ENCODE data around the gene KHDC4. TPM values are rescaled to one million over a fixed set of nuclear protein-coding genes. Genes with fewer than 3 reads are reported as not detected.
A peak's percentile ranks its signal among the peaks of the same experiment; 100 is the strongest.

KHDC4 gene
- total RNA-seq, 1 donor from 2014 or later = 83.5 TPM

GRCh38 chr1:155966135-155966534, 31.9 kb upstream of the KHDC4 start:
- Mint-ChIP-seq H3K4me1 (ENCODE audit: low read depth) (peaks cover 47% of the 10 kb centered on the region), H3K9me3 (no peaks in the 10 kb centered on the region), H3K27me3 (ENCODE audit: low read depth) (no peaks in the 10 kb centered on the region), H3K4me3 (ENCODE audit: low read depth) (no peak overlapping the region), H3K27ac (peak overlapping the region; percentile 54), H3K36me3 (ENCODE audit: low read depth) (peaks cover 88% of the 10 kb centered on the region)
- DNase-seq (ENCODE audit: low spot score) = no peak
- intact Hi-C loops (cut with micrococcal nuclease) = no loop called here

- intact Hi-C loops (cut with micrococcal nuclease) = no loop called here
- Mint-ChIP-seq H3K4me3 (ENCODE audit: low read depth) (no peak overlapping the region), H3K4me1 (ENCODE audit: low read depth) (peaks cover 38% of the 10 kb centered on the region), H3K36me3 (ENCODE audit: low read depth) (peaks cover 88% of the 10 kb centered on the region), H3K27ac (no peak overlapping the region), H3K9me3 (no peaks in the 10 kb centered on the region), H3K27me3 (ENCODE audit: low read depth) (no peaks in the 10 kb centered on the region)
- DNase-seq (ENCODE audit: low spot score) = no peak
Observed at GRCh38 chr1:155964193-155964592, 30.0 kb upstream of the KHDC4 start.

DNA sequence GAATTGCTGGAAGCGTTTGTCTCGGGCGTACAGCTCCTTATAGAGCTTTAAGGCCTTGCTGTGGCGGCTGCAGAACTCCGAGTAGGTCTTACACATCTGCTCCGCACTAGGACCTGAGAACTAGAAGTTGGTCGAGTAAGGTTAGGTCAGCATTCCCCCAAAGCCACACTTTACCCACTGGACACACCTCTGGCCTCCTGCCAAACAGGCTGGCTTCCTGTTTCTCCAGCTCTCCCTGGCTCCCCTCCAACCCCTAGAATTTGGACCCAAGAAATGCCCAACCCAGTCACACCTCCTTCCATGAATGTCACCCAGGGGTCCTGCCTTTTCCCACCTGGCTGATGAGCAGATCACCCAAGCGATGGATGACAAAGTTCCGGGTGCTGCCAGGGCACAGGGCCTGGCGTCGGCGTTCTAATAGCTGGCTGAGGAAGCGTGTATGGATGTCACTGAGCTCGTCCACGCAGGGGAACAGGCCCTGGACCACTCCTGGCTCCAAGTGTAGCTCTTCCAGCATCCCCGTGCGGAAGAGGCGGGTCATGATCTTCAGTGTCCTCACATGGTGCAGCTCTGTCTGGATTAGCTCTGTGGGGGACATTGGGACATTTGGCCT, 28.5 kb upstream of the KHDC4 start:
- intact Hi-C loops (cut with micrococcal nuclease) = no loop called here
- Mint-ChIP-seq H3K4me1 (ENCODE audit: low read depth) (peaks cover 23% of the 10 kb centered on the region), H3K9me3 (no peaks in the 10 kb centered on the region), H3K27ac (no peak overlapping the region), H3K27me3 (ENCODE audit: low read depth) (no peaks in the 10 kb centered on the region), H3K36me3 (ENCODE audit: low read depth) (peaks cover 85% of the 10 kb centered on the region), H3K4me3 (ENCODE audit: low read depth) (no peak overlapping the region)
- no peak for DNase-seq (ENCODE audit: low spot score)

DNA sequence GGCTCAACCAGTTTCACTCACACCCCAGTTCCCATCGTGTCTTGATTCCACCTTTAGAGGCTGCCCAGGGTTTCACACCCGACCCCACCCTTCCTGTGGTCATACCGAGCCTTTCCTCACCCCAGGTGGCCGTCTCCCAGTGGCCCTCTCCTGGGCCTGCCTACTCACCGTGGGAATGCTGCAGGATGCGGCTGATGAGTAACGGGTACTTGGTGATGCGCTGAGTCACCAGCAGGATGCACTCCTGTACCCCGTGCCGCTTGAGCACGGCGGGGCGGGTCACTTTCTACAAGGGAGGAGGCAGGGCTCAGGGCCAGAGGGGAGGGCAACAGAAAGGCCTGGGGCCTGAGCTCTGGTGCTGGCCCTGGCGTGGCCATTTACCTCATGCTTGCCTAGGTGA, 27.7 kb upstream of the KHDC4 start:
- Mint-ChIP-seq H3K4me3 (ENCODE audit: low read depth) (no peak overlapping the region), H3K9me3 (no peaks in the 10 kb centered on the region), H3K27me3 (ENCODE audit: low read depth) (no peaks in the 10 kb centered on the region), H3K36me3 (ENCODE audit: low read depth) (peaks cover 85% of the 10 kb centered on the region), H3K27ac (peak overlapping the region; percentile 49), H3K4me1 (ENCODE audit: low read depth) (peaks cover 18% of the 10 kb centered on the region)
- no peak for DNase-seq (ENCODE audit: low spot score)
- intact Hi-C loops (cut with micrococcal nuclease) = no loop called here

DNA sequence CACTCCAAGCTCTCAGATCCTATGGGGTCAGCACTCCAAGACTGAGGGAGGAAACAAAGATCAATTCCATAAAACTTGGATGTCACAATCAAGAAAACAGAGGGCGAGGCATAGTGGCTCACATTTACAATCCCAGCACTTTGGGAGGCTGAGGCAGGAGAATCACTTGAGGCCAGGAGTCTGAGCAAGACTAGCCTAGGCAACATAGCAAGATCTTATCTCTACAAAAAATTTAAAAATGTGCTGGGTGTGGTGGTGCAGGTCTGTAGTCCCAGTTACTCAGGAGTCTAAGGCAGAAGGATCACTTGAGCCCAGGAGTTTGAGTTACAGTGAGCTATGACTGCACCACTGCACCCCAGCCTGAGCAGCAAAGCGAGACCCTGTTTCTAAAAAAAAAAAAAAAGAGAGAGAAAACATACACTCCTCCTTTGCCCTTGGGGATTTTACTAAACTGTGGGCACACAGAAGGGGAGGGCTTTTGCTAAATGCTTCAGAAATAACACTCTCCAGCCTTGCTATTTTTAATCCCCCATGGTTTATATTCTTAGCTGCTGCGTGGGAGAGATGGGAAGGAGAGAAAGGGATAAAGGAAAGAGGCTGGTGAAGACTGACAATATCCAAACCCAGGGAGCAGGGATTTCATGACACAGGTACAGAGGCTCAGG, 26.0 kb upstream of the KHDC4 start:
- Mint-ChIP-seq H3K36me3 (ENCODE audit: low read depth) (peaks cover 72% of the 10 kb centered on the region), H3K27me3 (ENCODE audit: low read depth) (no peaks in the 10 kb centered on the region), H3K4me1 (ENCODE audit: low read depth) (peaks cover 17% of the 10 kb centered on the region), H3K27ac (peak overlapping the region; percentile 62), H3K4me3 (ENCODE audit: low read depth) (no peak overlapping the region), H3K9me3 (no peaks in the 10 kb centered on the region)
- intact Hi-C loops (cut with micrococcal nuclease) = no loop called here
- no peak for DNase-seq (ENCODE audit: low spot score)

- Mint-ChIP-seq H3K27me3 (ENCODE audit: low read depth) (no peaks in the 10 kb centered on the region), H3K36me3 (ENCODE audit: low read depth) (peaks cover 80% of the 10 kb centered on the region), H3K27ac (no peak overlapping the region), H3K9me3 (no peaks in the 10 kb centered on the region), H3K4me1 (ENCODE audit: low read depth) (peaks cover 11% of the 10 kb centered on the region), H3K4me3 (ENCODE audit: low read depth) (no peak overlapping the region)
- DNase-seq (ENCODE audit: low spot score) = no peak
- intact Hi-C loops (cut with micrococcal nuclease) = no loop called here
Observed at GRCh38 chr1:155957411-155957915, 23.2 kb upstream of the KHDC4 start.

- Mint-ChIP-seq H3K4me3 (ENCODE audit: low read depth) (no peak overlapping the region), H3K27ac (no peak overlapping the region), H3K27me3 (ENCODE audit: low read depth) (no peaks in the 10 kb centered on the region), H3K9me3 (no peaks in the 10 kb centered on the region), H3K36me3 (ENCODE audit: low read depth) (peaks cover 75% of the 10 kb centered on the region), H3K4me1 (ENCODE audit: low read depth) (no peaks in the 10 kb centered on the region)
- intact Hi-C loops (cut with micrococcal nuclease) = no loop called here
- DNase-seq (ENCODE audit: low spot score) = no peak
Observed at GRCh38 chr1:155954645-155955044, 20.4 kb upstream of the KHDC4 start.

- intact Hi-C loops (cut with micrococcal nuclease) = no loop called here
- Mint-ChIP-seq H3K27ac (no peak overlapping the region), H3K4me3 (ENCODE audit: low read depth) (no peak overlapping the region), H3K4me1 (ENCODE audit: low read depth) (peaks cover 2% of the 10 kb centered on the region), H3K9me3 (no peaks in the 10 kb centered on the region), H3K27me3 (ENCODE audit: low read depth) (no peaks in the 10 kb centered on the region), H3K36me3 (ENCODE audit: low read depth) (peaks cover 73% of the 10 kb centered on the region)
- DNase-seq (ENCODE audit: low spot score) = no peak
Observed at GRCh38 chr1:155952505-155952890, 18.3 kb upstream of the KHDC4 start.

- no peaks in the 10 kb centered on the region for H3K9me3 Mint-ChIP-seq
- peaks cover 72% of the 10 kb centered on the region for H3K36me3 Mint-ChIP-seq (ENCODE audit: low read depth)
- H3K4me1 Mint-ChIP-seq (ENCODE audit: low read depth) = peaks cover 7% of the 10 kb centered on the region
- no peaks in the 10 kb centered on the region for H3K27me3 Mint-ChIP-seq (ENCODE audit: low read depth)
- no peak overlapping the region for H3K4me3 Mint-ChIP-seq (ENCODE audit: low read depth)
- no peak overlapping the region for H3K27ac Mint-ChIP-seq
- intact Hi-C loops (cut with micrococcal nuclease) = no loop called here
- no peak for DNase-seq (ENCODE audit: low spot score)
Observed at GRCh38 chr1:155951753-155952504, 17.7 kb upstream of the KHDC4 start.

GRCh38 chr1:155950829-155951228, 16.6 kb upstream of the KHDC4 start:
- H3K4me1 Mint-ChIP-seq (ENCODE audit: low read depth) = peaks cover 18% of the 10 kb centered on the region
- H3K27me3 Mint-ChIP-seq (ENCODE audit: low read depth) = no peaks in the 10 kb centered on the region
- peaks cover 81% of the 10 kb centered on the region for H3K36me3 Mint-ChIP-seq (ENCODE audit: low read depth)
- H3K27ac Mint-ChIP-seq = no peak overlapping the region
- DNase-seq (ENCODE audit: low spot score) = no peak
- H3K4me3 Mint-ChIP-seq (ENCODE audit: low read depth) = no peak overlapping the region
- H3K9me3 Mint-ChIP-seq = no peaks in the 10 kb centered on the region
- intact Hi-C loops (cut with micrococcal nuclease) = no loop called here

DNA sequence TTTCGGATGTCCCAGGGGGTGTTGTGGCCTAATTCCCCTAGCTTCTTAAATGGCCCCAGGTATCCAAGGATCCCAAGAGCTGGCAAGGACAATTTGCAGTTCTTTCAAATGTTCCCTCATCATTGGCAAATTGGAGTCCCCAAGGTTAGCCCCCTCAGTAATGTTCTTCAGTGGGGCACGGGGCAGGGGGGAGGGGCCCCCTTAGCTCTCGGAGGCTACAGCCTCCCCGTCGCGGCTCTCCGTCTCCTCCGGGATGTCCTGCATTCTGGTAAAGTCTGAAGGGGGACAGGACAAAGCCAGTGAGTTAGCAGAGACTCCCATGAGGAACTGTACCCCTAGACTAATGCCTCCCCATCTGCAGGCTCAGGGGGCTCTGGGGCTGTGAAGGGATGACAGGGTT, 13.5 kb upstream of the KHDC4 start:
- Mint-ChIP-seq H3K4me3 (ENCODE audit: low read depth) (no peak overlapping the region), H3K36me3 (ENCODE audit: low read depth) (peaks cover 67% of the 10 kb centered on the region), H3K27ac (peak overlapping the region; percentile 59), H3K4me1 (ENCODE audit: low read depth) (peaks cover 24% of the 10 kb centered on the region), H3K27me3 (ENCODE audit: low read depth) (no peaks in the 10 kb centered on the region), H3K9me3 (no peaks in the 10 kb centered on the region)
- DNase-seq (ENCODE audit: low spot score) = no peak
- intact Hi-C loops (cut with micrococcal nuclease) = no loop called here

DNA sequence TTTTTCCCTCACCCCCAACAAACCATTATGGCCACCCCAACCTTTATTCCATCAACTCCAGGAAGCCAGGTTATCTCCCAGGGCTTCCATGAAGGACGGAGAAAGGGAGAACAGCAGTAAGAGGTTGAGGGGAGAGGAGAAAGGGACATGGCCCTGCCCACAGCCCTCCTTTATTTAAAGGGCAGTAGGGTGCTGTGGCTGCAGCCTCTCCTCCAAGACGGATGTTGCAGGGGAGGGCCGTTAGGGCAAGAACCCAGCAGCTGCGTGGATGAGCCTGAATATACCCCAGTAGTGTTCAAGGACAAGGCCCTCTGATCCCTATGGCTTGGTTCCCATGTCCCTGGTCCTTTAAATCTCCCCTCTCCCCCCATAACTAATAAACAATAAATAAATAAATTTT, 13.1 kb upstream of the KHDC4 start:
- intact Hi-C loops (cut with micrococcal nuclease) = no loop called here
- no peaks in the 10 kb centered on the region for H3K9me3 Mint-ChIP-seq
- peak overlapping the region; percentile 53 for H3K4me3 Mint-ChIP-seq (ENCODE audit: low read depth)
- H3K36me3 Mint-ChIP-seq (ENCODE audit: low read depth) = peaks cover 66% of the 10 kb centered on the region
- peaks cover 26% of the 10 kb centered on the region for H3K4me1 Mint-ChIP-seq (ENCODE audit: low read depth)
- H3K27ac Mint-ChIP-seq = peak overlapping the region; percentile 83
- H3K27me3 Mint-ChIP-seq (ENCODE audit: low read depth) = no peaks in the 10 kb centered on the region
- DNase-seq (ENCODE audit: low spot score) = no peak
